Keratinocyte (primary cell): ENCODE measurements around the gene SPTBN1. TPM values are rescaled to one million over a fixed set of nuclear protein-coding genes. Genes with fewer than 3 reads are reported as not detected.

Experiments used
- DNase-seq: peaks from one replicate; pipeline ENCODE4 v3.0.0-alpha.2; 2011; ENCODE audit warnings: low read depth, missing footprints, low spot score
- FAIRE-seq: peaks from 2 replicates; lab custom pipeline; 2011; peaks lifted over from hg19 to GRCh38; lab: Jason Lieb, UNC
- H2AFZ ChIP-seq: 2 replicates; pipeline ENCODE4 v1.6.0; 2012; ENCODE audit warnings: low read length, control low read depth, inconsistent platforms; ENCODE audit not compliant: control insufficient read depth
- H3K27ac ChIP-seq: 2 replicates; pipeline ENCODE4 v1.5.1; 2011; ENCODE audit warnings: low read length; ENCODE audit not compliant: control insufficient read depth, insufficient read depth
- H3K27me3 ChIP-seq: 3 replicates; pipeline ENCODE4 v1.6.0; 2011; ENCODE audit warnings: low read length; ENCODE audit not compliant: control insufficient read depth, insufficient read depth; ENCODE audit errors: extremely low read depth
- H3K36me3 ChIP-seq, 2 experiments: 2 replicates in 1 of 2; 3 replicates in 1 of 2; pipeline ENCODE4 v1.5.1; 2011; ENCODE audit warnings: low read length in 2 of 2, mild to moderate bottlenecking in 1 of 2; ENCODE audit not compliant: control insufficient read depth in 2 of 2, insufficient read depth in 2 of 2; ENCODE audit errors: extremely low read depth in 1 of 2
- H3K4me1 ChIP-seq: 3 replicates; pipeline ENCODE4 v1.5.1; 2011; ENCODE audit warnings: low read length; ENCODE audit not compliant: control insufficient read depth, insufficient read depth; ENCODE audit errors: extremely low read depth
- H3K4me2 ChIP-seq: 3 replicates; pipeline ENCODE4 v1.6.0; 2011; ENCODE audit warnings: low read depth, low read length; ENCODE audit not compliant: control insufficient read depth, insufficient read depth; ENCODE audit errors: extremely low read depth
- H3K4me3 ChIP-seq, 3 experiments: fragments of 200-600 bp in 1 of 3; sonication (generic) in 1 of 3; 2 replicates in 2 of 3; 3 replicates in 1 of 3; pipeline ENCODE4 v1.5.1; 2011 to 2016; ENCODE audit warnings: low read length in 3 of 3, mild to moderate bottlenecking in 3 of 3, control low read depth in 2 of 3, inconsistent platforms in 1 of 3, low read depth in 1 of 3, mixed read lengths in 1 of 3, mixed run types in 1 of 3, moderate library complexity in 1 of 3; ENCODE audit not compliant: control insufficient read depth in 2 of 3, insufficient read depth in 2 of 3; ENCODE audit errors: extremely low read depth in 1 of 3
- H3K79me2 ChIP-seq: 2 replicates; pipeline ENCODE4 v1.6.0; 2012; ENCODE audit warnings: low read length; ENCODE audit not compliant: control insufficient read depth, insufficient read depth
- H3K9ac ChIP-seq: 3 replicates; pipeline ENCODE4 v1.6.0; 2011; ENCODE audit warnings: low read length; ENCODE audit not compliant: control insufficient read depth, insufficient read depth; ENCODE audit errors: extremely low read depth
- H3K9me1 ChIP-seq: 3 replicates; pipeline ENCODE4 v1.6.0; 2011; ENCODE audit warnings: low read length; ENCODE audit not compliant: control insufficient read depth, insufficient read depth; ENCODE audit errors: extremely low read depth
- H3K9me3 ChIP-seq: 2 replicates; pipeline ENCODE4 v1.5.1; 2012; ENCODE audit warnings: low read depth, low read length; ENCODE audit not compliant: control insufficient read depth
- H4K20me1 ChIP-seq: 3 replicates; pipeline ENCODE4 v1.6.0; 2011; ENCODE audit warnings: low read length; ENCODE audit not compliant: control insufficient read depth, insufficient read depth; ENCODE audit errors: extremely low read depth
- CTCF ChIP-seq, 3 experiments: IDR thresholded peaks in 1 of 3; conservative IDR thresholded peaks in 1 of 3; optimal IDR thresholded peaks in 1 of 3; 2 replicates in 2 of 3; 3 replicates in 1 of 3; pipeline versions ENCODE3 to v1.5.1; 2011; ENCODE audit warnings: low read length in 3 of 3, mild to moderate bottlenecking in 3 of 3, moderate library complexity in 2 of 3, control low read depth in 1 of 3, inconsistent platforms in 1 of 3; ENCODE audit not compliant: insufficient read depth in 2 of 3; ENCODE audit errors: extremely low read depth in 1 of 3
- EZH2 ChIP-seq: IDR thresholded peaks from one replicate; pipeline ENCODE4 v1.6.1; 2012; ENCODE audit warnings: inconsistent platforms, mild to moderate bottlenecking, low read length, moderate library complexity
- dilution Hi-C: fragments of 300-500 bp; cut with MboI; formaldehyde crosslinking; loops from one replicate; pipeline ENCODE4 v1.7.0; 2020; ENCODE audit warnings: low sequenced_read_pairs; ENCODE audit not compliant: extremely low pct_ligation_motif_present
- polyA plus RNA-seq, 5 experiments: library from polyadenylated mRNA; depleted of rRNA in 3 of 5; stranded (reverse) in 3 of 5; stranded (forward) in 1 of 5; unstranded in 1 of 5; fragments of >200 nt; gene quantifications; 1 replicate in 1 of 5; 2 replicates in 3 of 5; 3 replicates in 1 of 5; pipeline versions ENCODE4 v1.2.1 to v1.2.3, GENCODE V29; 2011 to 2012; ENCODE audit warnings: missing spikeins in 2 of 5, low read depth in 1 of 5, low replicate concordance in 1 of 5

Gene SPTBN1
- polyA plus RNA-seq, 1 donor (not counting 4 experiments of a cell fraction or from before 2014, with no cell fraction given): 40.0 TPM

GRCh38 chr2:54437588-54437987 lies 18.5 kb upstream of the SPTBN1 start:
- DNase-seq (no peak), FAIRE-seq (no peak)
- no peak overlapping the region for H3K27ac ChIP-seq
- TF ChIP-seq CTCF (optimal IDR thresholded peaks at IDR 0.05 in 1 of 3, IDR thresholded peaks at IDR 0.05 in 1 of 3, conservative IDR thresholded peaks at IDR 0.05 in 1 of 3; ENCODE audit: extremely low read depth in 1 of 3, insufficient read depth in 2 of 3, low read length in 3 of 3) (no peak), EZH2 (no peak)
- H3K4me2 ChIP-seq: no peak overlapping the region
- no peak overlapping the region for H3K9ac ChIP-seq
- no peaks in the 10 kb centered on the region for H3K79me2 ChIP-seq
- H3K27me3 ChIP-seq: no peaks in the 10 kb centered on the region
- no peaks in the 10 kb centered on the region for H3K4me1 ChIP-seq
- no peak overlapping the region for H2AFZ ChIP-seq
- H3K9me1 ChIP-seq: no peaks in the 10 kb centered on the region
- H3K36me3 ChIP-seq: no peaks in the 10 kb centered on the region
- H3K4me3 ChIP-seq: no peak overlapping the region
- dilution Hi-C loops: no loop called here
- no peaks in the 10 kb centered on the region for H3K9me3 ChIP-seq
- no peaks in the 10 kb centered on the region for H4K20me1 ChIP-seq

GRCh38 chr2:54438271-54438670 lies 17.9 kb upstream of the SPTBN1 start:
- Histone ChIP-seq H3K9me1 (no peaks in the 10 kb centered on the region), H3K4me2 (no peak overlapping the region), H3K36me3 (no peaks in the 10 kb centered on the region), H3K27ac (no peak overlapping the region), H3K9me3 (no peaks in the 10 kb centered on the region), H2AFZ (no peak overlapping the region), H3K79me2 (no peaks in the 10 kb centered on the region), H3K27me3 (no peaks in the 10 kb centered on the region), H4K20me1 (no peaks in the 10 kb centered on the region), H3K4me3 (no peak overlapping the region), H3K9ac (no peak overlapping the region), H3K4me1 (no peaks in the 10 kb centered on the region)
- FAIRE-seq (no peak), DNase-seq (no peak)
- dilution Hi-C loops: no loop called here
- TF ChIP-seq EZH2 (no peak), CTCF (optimal IDR thresholded peaks at IDR 0.05 in 1 of 3, IDR thresholded peaks at IDR 0.05 in 1 of 3, conservative IDR thresholded peaks at IDR 0.05 in 1 of 3; ENCODE audit: extremely low read depth in 1 of 3, insufficient read depth in 2 of 3, low read length in 3 of 3) (no peak)
